ENCODE measurements around the gene SSR1.

Gene SSR1

GRCh38 chr6:7269816-7270215, 43.2 kb downstream of the SSR1 start:
- H3K27ac ChIP-seq (ENCODE audit: low read depth, low read length): no peak overlapping the region
- no peaks in the 10 kb centered on the region for H4K20me1 ChIP-seq (ENCODE audit: control insufficient read depth, insufficient read depth, low read depth, low read length)
- no peak overlapping the region for H3K4me2 ChIP-seq (ENCODE audit: low read length)
- H3F3A ChIP-seq (ENCODE audit: control insufficient read depth, insufficient read depth): no peaks in the 10 kb centered on the region
- H3K9me2 ChIP-seq (replicated peaks; ENCODE audit: control insufficient read depth, low read length): no peaks in the 10 kb centered on the region
- no peaks in the 10 kb centered on the region for H3K36me3 ChIP-seq (ENCODE audit: control insufficient read depth, low read length)
- H3K79me2 ChIP-seq (ENCODE audit: control insufficient read depth, low read length): no peaks in the 10 kb centered on the region
- H3K4me1 ChIP-seq (ENCODE audit: control insufficient read depth, low read length): no peaks in the 10 kb centered on the region
- no peak for TF ChIP-seq CTCF (IDR thresholded peaks at IDR 0.05; ENCODE audit: low read depth, low read length, poor library complexity, severe bottlenecking)
- TF ChIP-seq EZH2phosphoT487 (IDR thresholded peaks at IDR 0.05; ENCODE audit: borderline replicate concordance, low read length): no peak
- no peak overlapping the region for H3K4me3 ChIP-seq (ENCODE audit: low read length)
- no peaks in the 10 kb centered on the region for H3K9me3 ChIP-seq (ENCODE audit: control insufficient read depth, insufficient read depth, low read length)
- no peaks in the 10 kb centered on the region for H3K27me3 ChIP-seq (ENCODE audit: control insufficient read depth, low read length)

GRCh38 chr6:7268816-7269555, 44.0 kb downstream of the SSR1 start:
- no peaks in the 10 kb centered on the region for H3K79me2 ChIP-seq (ENCODE audit: control insufficient read depth, low read length)
- no peaks in the 10 kb centered on the region for H3F3A ChIP-seq (ENCODE audit: control insufficient read depth, insufficient read depth)
- no peaks in the 10 kb centered on the region for H4K20me1 ChIP-seq (ENCODE audit: control insufficient read depth, insufficient read depth, low read depth, low read length)
- H3K36me3 ChIP-seq (ENCODE audit: control insufficient read depth, low read length): no peaks in the 10 kb centered on the region
- TF ChIP-seq EZH2phosphoT487 (IDR thresholded peaks at IDR 0.05; ENCODE audit: borderline replicate concordance, low read length) (no peak), CTCF (IDR thresholded peaks at IDR 0.05; ENCODE audit: low read depth, low read length, poor library complexity, severe bottlenecking) (no peak)
- no peaks in the 10 kb centered on the region for H3K9me2 ChIP-seq (replicated peaks; ENCODE audit: control insufficient read depth, low read length)
- H3K4me2 ChIP-seq (ENCODE audit: low read length): no peak overlapping the region
- H3K27ac ChIP-seq (ENCODE audit: low read depth, low read length): no peak overlapping the region
- H3K9me3 ChIP-seq (ENCODE audit: control insufficient read depth, insufficient read depth, low read length): no peaks in the 10 kb centered on the region
- H3K4me3 ChIP-seq (ENCODE audit: low read length): no peak overlapping the region
- H3K27me3 ChIP-seq (ENCODE audit: control insufficient read depth, low read length): no peaks in the 10 kb centered on the region
- no peaks in the 10 kb centered on the region for H3K4me1 ChIP-seq (ENCODE audit: control insufficient read depth, low read length)

GRCh38 chr6:7268362-7268761, 44.6 kb downstream of the SSR1 start:
- H3K4me3 ChIP-seq (ENCODE audit: low read length): no peak overlapping the region
- H3K4me2 ChIP-seq (ENCODE audit: low read length): no peak overlapping the region
- no peaks in the 10 kb centered on the region for H3K36me3 ChIP-seq (ENCODE audit: control insufficient read depth, low read length)
- H3K9me3 ChIP-seq (ENCODE audit: control insufficient read depth, insufficient read depth, low read length): no peaks in the 10 kb centered on the region
- no peaks in the 10 kb centered on the region for H3K9me2 ChIP-seq (replicated peaks; ENCODE audit: control insufficient read depth, low read length)
- H4K20me1 ChIP-seq (ENCODE audit: control insufficient read depth, insufficient read depth, low read depth, low read length): no peaks in the 10 kb centered on the region
- H3K27ac ChIP-seq (ENCODE audit: low read depth, low read length): no peak overlapping the region
- no peaks in the 10 kb centered on the region for H3F3A ChIP-seq (ENCODE audit: control insufficient read depth, insufficient read depth)
- no peaks in the 10 kb centered on the region for H3K27me3 ChIP-seq (ENCODE audit: control insufficient read depth, low read length)
- TF ChIP-seq CTCF (IDR thresholded peaks at IDR 0.05; ENCODE audit: low read depth, low read length, poor library complexity, severe bottlenecking) (no peak), EZH2phosphoT487 (IDR thresholded peaks at IDR 0.05; ENCODE audit: borderline replicate concordance, low read length) (no peak)
- no peaks in the 10 kb centered on the region for H3K4me1 ChIP-seq (ENCODE audit: control insufficient read depth, low read length)
- H3K79me2 ChIP-seq (ENCODE audit: control insufficient read depth, low read length): no peaks in the 10 kb centered on the region

Measured in DOHH2 (cell line).